A549 (cell line): Measurements from ENCODE around the gene IL1RL2.

Experiments
- CEBPB ChIP-seq, 2 experiments: fragments of >200 bp in 1 of 2; sonication (Bioruptor Twin) in 1 of 2; formaldehyde crosslinking in 1 of 2; IDR thresholded peaks; 2 replicates each; pipeline ENCODE4 v1.6.1; 2012 to 2016
- CTCF ChIP-seq: fragments of >200 bp; sonication (Bioruptor Twin); formaldehyde crosslinking; IDR thresholded peaks from 3 replicates; pipeline ENCODE4 v1.5.1; 2016
- EP300 ChIP-seq, 2 experiments: fragments of >200 bp; sonication (Bioruptor Twin); formaldehyde crosslinking; IDR thresholded peaks; 2 replicates in 1 of 2; 3 replicates in 1 of 2; pipeline ENCODE4 v1.6.1; 2016 to 2017
- FOSB ChIP-seq: fragments of 250-450 bp; sonication (Bioruptor Pico); IDR thresholded peaks from 2 replicates; pipeline ENCODE4 v1.5.0; 2020; ENCODE audit warnings: mild to moderate bottlenecking, moderate library complexity
- GATA3 ChIP-seq: IDR thresholded peaks from 2 replicates; pipeline ENCODE4 v1.6.1; 2012; ENCODE audit warnings: borderline replicate concordance
- HDAC2 ChIP-seq: fragments of 200-600 bp; sonication (generic); IDR thresholded peaks from 2 replicates; pipeline ENCODE4 v1.6.1; 2016
- HMGXB4 ChIP-seq: fragments of 250-450 bp; sonication (Bioruptor Pico); IDR thresholded peaks from 2 replicates; pipeline ENCODE4 v1.5.0; 2021; ENCODE audit warnings: mild to moderate bottlenecking, moderate library complexity, borderline replicate concordance
- JUN ChIP-seq, 2 experiments: fragments of >200 bp; sonication (Bioruptor Twin); formaldehyde crosslinking; IDR thresholded peaks; 2 replicates in 1 of 2; 3 replicates in 1 of 2; pipeline ENCODE4 v1.6.1; 2016 to 2017
- MAFK ChIP-seq: fragments of 450-650 bp; IDR thresholded peaks from 2 replicates; pipeline ENCODE4 v1.6.1; 2014; ENCODE audit not compliant: partially characterized antibody
- MYC ChIP-seq: IDR thresholded peaks from 2 replicates; pipeline ENCODE4 v1.6.1; 2012; ENCODE audit warnings: mild to moderate bottlenecking, inconsistent platforms, low read length, improper control_type of control experiment, borderline replicate concordance
- TF ChIP-seq, protein P1 (sequence below): fragments of 450-650 bp; IDR thresholded peaks from 2 replicates; pipeline ENCODE4 v1.6.1; 2014; ENCODE audit warnings: antibody characterized with exemption
- TF ChIP-seq, protein P2 (sequence below): fragments of 150-350 bp; IDR thresholded peaks from 2 replicates; pipeline ENCODE4 v1.6.1; 2014; ENCODE audit warnings: low read depth, mild to moderate bottlenecking, low read length

- no peak for TF ChIP-seq CEBPB (IDR thresholded peaks at IDR 0.05)
- no peak for TF ChIP-seq HDAC2
- no peak for TF ChIP-seq FOSB
- no peak for TF ChIP-seq CTCF
- no peak for TF ChIP-seq MAFK
- no peak for TF ChIP-seq JUN (IDR thresholded peaks at IDR 0.05)
- TF ChIP-seq, protein P1, sequence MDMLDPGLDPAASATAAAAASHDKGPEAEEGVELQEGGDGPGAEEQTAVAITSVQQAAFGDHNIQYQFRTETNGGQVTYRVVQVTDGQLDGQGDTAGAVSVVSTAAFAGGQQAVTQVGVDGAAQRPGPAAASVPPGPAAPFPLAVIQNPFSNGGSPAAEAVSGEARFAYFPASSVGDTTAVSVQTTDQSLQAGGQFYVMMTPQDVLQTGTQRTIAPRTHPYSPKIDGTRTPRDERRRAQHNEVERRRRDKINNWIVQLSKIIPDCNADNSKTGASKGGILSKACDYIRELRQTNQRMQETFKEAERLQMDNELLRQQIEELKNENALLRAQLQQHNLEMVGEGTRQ: no peak
- TF ChIP-seq GATA3: no peak
- TF ChIP-seq MYC: no peak
- TF ChIP-seq, protein P2, sequence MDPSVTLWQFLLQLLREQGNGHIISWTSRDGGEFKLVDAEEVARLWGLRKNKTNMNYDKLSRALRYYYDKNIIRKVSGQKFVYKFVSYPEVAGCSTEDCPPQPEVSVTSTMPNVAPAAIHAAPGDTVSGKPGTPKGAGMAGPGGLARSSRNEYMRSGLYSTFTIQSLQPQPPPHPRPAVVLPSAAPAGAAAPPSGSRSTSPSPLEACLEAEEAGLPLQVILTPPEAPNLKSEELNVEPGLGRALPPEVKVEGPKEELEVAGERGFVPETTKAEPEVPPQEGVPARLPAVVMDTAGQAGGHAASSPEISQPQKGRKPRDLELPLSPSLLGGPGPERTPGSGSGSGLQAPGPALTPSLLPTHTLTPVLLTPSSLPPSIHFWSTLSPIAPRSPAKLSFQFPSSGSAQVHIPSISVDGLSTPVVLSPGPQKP: no peak
- TF ChIP-seq HMGXB4: no peak
- TF ChIP-seq EP300 (IDR thresholded peaks at IDR 0.05): no peak
These were observed 66.4 kb downstream of the IL1RL2 start for GRCh38 chr2:102253140-102253752.
